H1 (cell line): Measurements from ENCODE around the gene POLDIP2. TPM values are rescaled to one million over a fixed set of nuclear protein-coding genes. Genes with fewer than 3 reads are reported as not detected.

Experiments used
- CTCF ChIA-PET: fragments of 300-600 bp; sonication (Branson Sonifier 250); formaldehyde crosslinking; loops from one replicate; lab custom pipeline; 2021; ENCODE audit not compliant: partially characterized antibody; lab: Charles Lee
- POLR2A ChIA-PET: fragments of 300-600 bp; sonication (Branson Sonifier 250); formaldehyde crosslinking; loops from one replicate; lab custom pipeline; 2021; ENCODE audit warnings: inconsistent platforms; ENCODE audit not compliant: partially characterized antibody; lab: Charles Lee
- DNase-seq, 2 experiments: peaks; one replicate each; pipeline versions ENCODE4 v3.0.0 to v3.0.0-alpha.2; 2010 to 2022; ENCODE audit warnings: low spot score in 2 of 2, low read depth in 1 of 2, mixed read lengths in 1 of 2
- FAIRE-seq: peaks from 2 replicates; lab custom pipeline; 2011; peaks lifted over from hg19 to GRCh38; lab: Jason Lieb, UNC
- H2AFZ ChIP-seq: 2 replicates; pipeline ENCODE4 v1.8.1; 2012; ENCODE audit warnings: low read length, inconsistent platforms
- H2AK5ac ChIP-seq: 2 replicates; pipeline ENCODE4 v1.6.1; 2013; ENCODE audit warnings: low read depth, low read length
- H2BK120ac ChIP-seq: replicated peaks from 2 replicates; pipeline ENCODE3; 2013; ENCODE audit warnings: low read depth, low read length, inconsistent platforms
- H2BK12ac ChIP-seq: 2 replicates; pipeline ENCODE4 v1.6.1; 2013; ENCODE audit warnings: low read depth, low read length
- H2BK15ac ChIP-seq: 2 replicates; pipeline ENCODE4 v1.6.1; 2013; ENCODE audit warnings: low read length
- H2BK20ac ChIP-seq: 2 replicates; pipeline ENCODE4 v1.6.1; 2013; ENCODE audit warnings: low read length
- H2BK5ac ChIP-seq: 2 replicates; pipeline ENCODE4 v1.6.1; 2013; ENCODE audit warnings: low read depth, low read length
- H3K14ac ChIP-seq: 2 replicates; pipeline ENCODE4 v1.6.1; 2013; ENCODE audit warnings: inconsistent platforms; ENCODE audit not compliant: insufficient read length
- H3K18ac ChIP-seq: 2 replicates; pipeline ENCODE4 v1.6.1; 2013; ENCODE audit warnings: low read length; ENCODE audit errors: extremely low read depth
- H3K23ac ChIP-seq: 2 replicates; pipeline ENCODE4 v1.6.1; 2013; ENCODE audit warnings: inconsistent platforms; ENCODE audit not compliant: insufficient read length
- H3K23me2 ChIP-seq: 2 replicates; pipeline ENCODE4 v1.6.1; 2013; ENCODE audit warnings: low read depth, low read length
- H3K27ac ChIP-seq: 2 replicates; pipeline ENCODE4 v1.6.1; 2011; ENCODE audit warnings: low read depth, low read length, inconsistent platforms
- H3K27me3 ChIP-seq, 4 experiments: replicated peaks in 1 of 4; 1 replicate in 1 of 4; 2 replicates in 3 of 4; pipeline versions ENCODE4 v1.6.1 to v1.8.1; 2011 to 2013; ENCODE audit warnings: low read length in 3 of 4, mild to moderate bottlenecking in 3 of 4, inconsistent platforms in 2 of 4, mixed read lengths in 2 of 4, moderate library complexity in 1 of 4; ENCODE audit not compliant: control insufficient read depth in 3 of 4, insufficient read depth in 3 of 4; ENCODE audit errors: extremely low read depth in 1 of 4
- H3K36me3 ChIP-seq, 4 experiments: 2 replicates each; pipeline versions ENCODE4 v1.6.1 to v1.8.1; 2011 to 2013; ENCODE audit warnings: mild to moderate bottlenecking in 4 of 4, low read length in 3 of 4, moderate library complexity in 2 of 4, control low read depth in 1 of 4, inconsistent platforms in 1 of 4; ENCODE audit not compliant: insufficient read depth in 4 of 4, control insufficient read depth in 2 of 4
- H3K4ac ChIP-seq: replicated peaks from 2 replicates; pipeline ENCODE3; 2013; ENCODE audit warnings: low read length, low read depth, mixed read lengths, inconsistent platforms; ENCODE audit not compliant: insufficient read length
- H3K4me1 ChIP-seq, 4 experiments: replicated peaks in 1 of 4; 1 replicate in 1 of 4; 2 replicates in 3 of 4; pipeline versions ENCODE4 v1.6.1 to v1.8.1; 2011 to 2013; ENCODE audit warnings: low read length in 3 of 4, inconsistent platforms in 2 of 4, mixed read lengths in 1 of 4; ENCODE audit not compliant: insufficient read depth in 4 of 4, control insufficient read depth in 3 of 4
- H3K4me2 ChIP-seq, 2 experiments: 2 replicates each; pipeline versions ENCODE4 v1.6.1 to v1.8.1; 2011 to 2013; ENCODE audit warnings: low read depth in 2 of 2, low read length in 2 of 2, control low read depth in 1 of 2, inconsistent platforms in 1 of 2, mild to moderate bottlenecking in 1 of 2; ENCODE audit not compliant: insufficient read depth in 1 of 2
- H3K4me3 ChIP-seq, 4 experiments: fragments of 200-600, 300-600 bp in 1 of 4; sonication (generic), shearing (Covaris generic), sonication (Bioruptor Twin) in 1 of 4; 2 replicates each; pipeline versions ENCODE4 v1.5.1 to v1.8.1; 2011 to 2016; ENCODE audit warnings: low read length in 4 of 4, low read depth in 3 of 4, control low read depth in 2 of 4, inconsistent platforms in 2 of 4, mild to moderate bottlenecking in 2 of 4, mixed read lengths in 1 of 4, moderate library complexity in 1 of 4; ENCODE audit not compliant: insufficient read depth in 2 of 4; ENCODE audit errors: extremely low read depth in 1 of 4
- H3K56ac ChIP-seq: replicated peaks from 2 replicates; pipeline ENCODE3; 2013; ENCODE audit warnings: low read depth, mild to moderate bottlenecking, mixed read lengths, low read length, inconsistent platforms; ENCODE audit not compliant: insufficient read length
- H3K79me1 ChIP-seq: 2 replicates; pipeline ENCODE4 v1.6.1; 2013; ENCODE audit warnings: low read depth, low read length, control low read depth
- H3K79me2 ChIP-seq, 2 experiments: 2 replicates each; pipeline versions ENCODE4 v1.6.1 to v1.8.1; 2012 to 2013; ENCODE audit warnings: low read length in 2 of 2, mild to moderate bottlenecking in 2 of 2, inconsistent platforms in 1 of 2; ENCODE audit not compliant: insufficient read depth in 2 of 2, control insufficient read depth in 1 of 2
- H3K9ac ChIP-seq, 4 experiments: replicated peaks in 1 of 4; 1 replicate in 1 of 4; 2 replicates in 3 of 4; pipeline versions ENCODE4 v1.6.1 to v1.8.1; 2011 to 2013; ENCODE audit warnings: low read depth in 3 of 4, low read length in 3 of 4, control low read depth in 2 of 4, mild to moderate bottlenecking in 2 of 4, moderate library complexity in 2 of 4, inconsistent platforms in 1 of 4; ENCODE audit errors: extremely low read depth in 1 of 4
- H3K9me3 ChIP-seq, 2 experiments: 2 replicates each; pipeline versions ENCODE4 v1.6.1 to v1.8.1; 2012 to 2013; ENCODE audit warnings: mild to moderate bottlenecking in 2 of 2, moderate library complexity in 2 of 2, control low read depth in 1 of 2, inconsistent platforms in 1 of 2, low read depth in 1 of 2, low read length in 1 of 2, mixed read lengths in 1 of 2; ENCODE audit not compliant: insufficient read depth in 2 of 2
- H4K20me1 ChIP-seq, 2 experiments: replicated peaks in 1 of 2; 2 replicates each; pipeline versions ENCODE3 to v1.8.1; 2011 to 2013; ENCODE audit warnings: inconsistent platforms in 2 of 2, low read length in 2 of 2, mild to moderate bottlenecking in 1 of 2; ENCODE audit not compliant: insufficient read depth in 2 of 2, control insufficient read depth in 1 of 2
- H4K5ac ChIP-seq: 2 replicates; pipeline ENCODE4 v1.6.1; 2013; ENCODE audit warnings: low read length, low read depth, mixed read lengths, inconsistent platforms; ENCODE audit not compliant: insufficient read length
- H4K8ac ChIP-seq: 2 replicates; pipeline ENCODE4 v1.8.0; 2013; ENCODE audit warnings: mild to moderate bottlenecking, moderate library complexity, low read length, inconsistent platforms; ENCODE audit not compliant: insufficient read depth; ENCODE audit errors: extremely low read depth
- H4K91ac ChIP-seq: replicated peaks from 2 replicates; pipeline ENCODE3; 2013; ENCODE audit warnings: low read length, mixed read lengths, inconsistent platforms; ENCODE audit not compliant: insufficient read length
- BRCA1 ChIP-seq: IDR thresholded peaks from 2 replicates; pipeline ENCODE4 v1.6.1; 2012; ENCODE audit warnings: low read depth, low read length, improper control_type of control experiment
- KDM5A ChIP-seq: fragments of 200-600 bp; IDR thresholded peaks from 2 replicates; pipeline ENCODE4 v1.7.1; 2012; ENCODE audit warnings: mild to moderate bottlenecking, low read length, inconsistent platforms, mixed read lengths
- WGBS, 2 experiments: shearing (Covaris generic) in 1 of 2; methylation state at CpG; one replicate each; pipeline versions ENCODE4 v1.1.6 to v1.1.7; 2013 to 2015; ENCODE audit warnings: low lambda C conversion rate in 2 of 2, mixed read lengths in 2 of 2, inconsistent platforms in 1 of 2, low coverage in 1 of 2, missing lambda C conversion rate in 1 of 2; ENCODE audit not compliant: insufficient replicate concordance in 2 of 2, insufficient coverage in 1 of 2, insufficient read length in 1 of 2; ENCODE audit errors: extremely low coverage in 1 of 2, missing lambda C conversion rate in 1 of 2; 5-methylcytosine and 5-hydroxymethylcytosine counted together
- polyA plus RNA-seq, 7 experiments: library from polyadenylated mRNA; depleted of rRNA in 3 of 7; stranded (reverse) in 5 of 7; unstranded in 2 of 7; fragments of >200 nt in 5 of 7; fragments of 200-250 nt in 2 of 7; gene quantifications; 1 replicate in 5 of 7; 2 replicates in 1 of 7; 4 replicates in 1 of 7; pipeline versions ENCODE4 v1.2.1 to v1.2.3, GENCODE V29; 2011 to 2013; ENCODE audit warnings: missing spikeins in 2 of 7, mixed read lengths in 2 of 7
- total RNA-seq: library from RNA; stranded (reverse); fragmentation: NEBNext Ultra II Directional; extraction: Animal tissue kit (Norgen Biotek cat#: 25700); gene quantifications from 2 replicates; pipeline ENCODE4 v1.2.1, GENCODE V29; 2021
- TF ChIP-seq, protein P1 (sequence below): IDR thresholded peaks from 2 replicates; pipeline ENCODE4 v1.6.1; 2011; ENCODE audit warnings: low read length, improper control_type of control experiment

The POLDIP2 gene
- total and polyA plus RNA-seq, 2 of the 8 experiments (the other 6 are each of a cell fraction or from before 2014, with no cell fraction given): 74.0 to 76.1 TPM

DNA sequence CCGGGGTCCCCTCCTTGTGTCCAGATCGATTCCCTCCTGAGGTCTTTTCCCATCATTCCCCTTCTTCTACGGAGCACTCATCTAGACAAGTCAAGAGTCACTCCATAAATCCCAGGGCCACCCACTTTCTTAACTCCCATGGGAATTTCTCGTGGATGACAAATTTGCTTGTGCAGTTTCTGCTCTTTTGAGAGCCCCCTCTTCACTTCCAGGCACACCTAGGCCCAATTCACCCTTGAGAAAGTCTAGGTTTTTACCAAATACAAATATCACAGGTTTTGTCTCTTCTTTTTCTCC is 522 bp upstream of the POLDIP2 start:
- Histone ChIP-seq H4K91ac (no peak overlapping the region), H3K36me3 (peaks cover 20 to 41% (median 38%) of the 10 kb centered on the region in 4 experiments), H2AK5ac (no peak overlapping the region), H2BK12ac (no peak overlapping the region), H3K18ac (no peak overlapping the region), H3K56ac (no peak overlapping the region), H4K8ac (peak overlapping the region; percentile 97; the same call in 1 of the 2 replicates), H3K14ac (no peak overlapping the region), H3K4me1 (peaks cover 3 to 13% (median 5%) of the 10 kb centered on the region in 4 experiments; a peak in 6 of 7 replicates), H3K27me3 (no peaks in the 10 kb centered on the region), H2BK15ac (no peak overlapping the region), H2AFZ (no peak overlapping the region), H3K27ac (peak overlapping the region; percentile 70), H3K4me2 (peak overlapping the region; percentile 80 to 83), H3K79me1 (peaks cover 4% of the 10 kb centered on the region; the same call in 1 of the 2 replicates), H3K9me3 (no peaks in the 10 kb centered on the region), H3K4ac (no peak overlapping the region), H3K9ac (peak overlapping the region; percentile 85 to 91 (median 88); a peak in 6 of 7 replicates), H4K5ac (no peak overlapping the region), H3K23ac (no peak overlapping the region), H3K23me2 (peaks cover 9% of the 10 kb centered on the region), H3K79me2 (peaks cover 0 to 18% of the 10 kb centered on the region in 2 experiments; a peak in 2 of 4 replicates), H4K20me1 (peaks cover 0 to 1% of the 10 kb centered on the region in 2 experiments), H2BK5ac (no peak overlapping the region), H2BK120ac (no peak overlapping the region), H3K4me3 (peak overlapping the region; percentile 82 to 97 (median 86)), H2BK20ac (no peak overlapping the region)
- ChIA-PET POLR2A (interaction anchor here (0.9 to 10.6 kb wide), 11 partner anchors 11 to 148 kb away, joined by 3 to 103 read pairs (median 9); partner anchors contain the start of genes FOXN1, IFT20, SARM1 and SEBOX), CTCF (interaction anchor here (0.7 to 4.4 kb wide), 7 partner anchors 13 to 217 kb away, joined by 3 to 20 read pairs (median 3); partner anchors contain the start of genes IFT20, SARM1, TNFAIP1 and VTN)
- DNase-seq (no peak), FAIRE-seq (no peak)
- 7% methylated on average over 4 of the region's 4 CpGs; no CpG with 5 or more reads in 1 of the 2 experiments for WGBS, 2 experiments
- TF ChIP-seq, protein P1, sequence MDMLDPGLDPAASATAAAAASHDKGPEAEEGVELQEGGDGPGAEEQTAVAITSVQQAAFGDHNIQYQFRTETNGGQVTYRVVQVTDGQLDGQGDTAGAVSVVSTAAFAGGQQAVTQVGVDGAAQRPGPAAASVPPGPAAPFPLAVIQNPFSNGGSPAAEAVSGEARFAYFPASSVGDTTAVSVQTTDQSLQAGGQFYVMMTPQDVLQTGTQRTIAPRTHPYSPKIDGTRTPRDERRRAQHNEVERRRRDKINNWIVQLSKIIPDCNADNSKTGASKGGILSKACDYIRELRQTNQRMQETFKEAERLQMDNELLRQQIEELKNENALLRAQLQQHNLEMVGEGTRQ: no peak
- TF ChIP-seq KDM5A (peak; percentile 83; the same call in 1 of the 2 replicates), BRCA1 (no peak)
